Measurements from ENCODE around the gene RTL9.

GRCh38 chrX:110311437-110312230, 47.0 kb upstream of the RTL9 start:
- TF ChIP-seq CTCF (conservative IDR thresholded peaks at IDR 0.05 in 1 of 2, IDR thresholded peaks at IDR 0.05 in 1 of 2; ENCODE audit: low read depth in 1 of 2, low read length in 2 of 2) = no peak
- TF ChIP-seq EZH2 (IDR thresholded peaks at IDR 0.05; ENCODE audit: low read length, missing control alignments) = no peak
